HG02840 (cell line): ENCODE data around the gene ZNF280C.
A peak's percentile ranks its signal among the peaks of the same experiment; 100 is the strongest.
"Not testable (repeated sequence)": the region's sequence is repeated elsewhere in the genome, so short reads cannot be mapped to it uniquely, and the experiment has no call there.

ENCODE experiments used
- ATAC-seq: cut with Tn5 transposase; IDR thresholded peaks from one replicate; pipeline ENCODE4 v1.9.1; 2021; ENCODE audit warnings: mild to moderate bottlenecking, moderate library complexity, moderate number of reproducible peaks; ENCODE audit not compliant: unreplicated experiment, low FRiP score

Gene ZNF280C

DNA sequence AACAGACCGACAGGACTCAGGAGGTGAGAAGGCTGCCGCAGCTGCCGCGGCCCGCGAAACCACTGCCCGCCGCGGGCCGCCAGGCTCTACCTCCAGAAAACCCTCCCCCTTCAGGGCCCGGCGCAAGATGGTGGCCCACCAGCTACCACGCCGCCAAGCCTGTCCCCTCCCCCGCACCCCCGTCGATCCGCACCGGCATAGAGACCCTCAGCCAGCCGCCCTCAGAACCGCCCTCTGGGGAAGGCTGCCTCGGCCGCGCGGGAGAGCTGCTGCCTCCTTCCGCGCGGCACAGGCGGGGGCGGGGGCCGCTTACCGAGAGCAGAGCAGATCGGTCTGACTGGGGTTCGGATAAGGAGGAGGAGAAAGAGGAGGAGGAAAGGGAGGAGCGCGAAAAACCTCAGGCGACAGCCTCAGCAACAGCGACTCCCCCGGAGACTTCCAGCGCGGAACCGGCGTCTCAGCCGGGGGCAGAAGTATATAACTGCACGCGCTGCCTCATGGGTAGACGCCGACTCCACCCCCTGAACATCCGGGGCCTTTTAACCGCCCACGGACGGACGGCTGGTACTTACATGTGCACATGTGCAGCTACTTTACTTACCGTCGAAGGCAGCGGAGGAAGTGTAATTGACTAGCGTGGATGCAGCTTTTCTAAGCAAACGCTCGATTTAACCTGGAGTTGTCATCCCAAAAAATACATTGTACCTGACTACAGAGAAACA is at the start of gene ZNF280C:
Gene ZNF280C (minus strand): TSS at position 451 of the 722 bp plus-strand sequence. CDS start 8,450 bp downstream, outside the sequence.
- ATAC-seq, result peak; percentile 95

- ATAC-seq, result no peak
Observed at GRCh38 chrX:130304587-130305368, 36.1 kb upstream of the ZNF280C start.

DNA sequence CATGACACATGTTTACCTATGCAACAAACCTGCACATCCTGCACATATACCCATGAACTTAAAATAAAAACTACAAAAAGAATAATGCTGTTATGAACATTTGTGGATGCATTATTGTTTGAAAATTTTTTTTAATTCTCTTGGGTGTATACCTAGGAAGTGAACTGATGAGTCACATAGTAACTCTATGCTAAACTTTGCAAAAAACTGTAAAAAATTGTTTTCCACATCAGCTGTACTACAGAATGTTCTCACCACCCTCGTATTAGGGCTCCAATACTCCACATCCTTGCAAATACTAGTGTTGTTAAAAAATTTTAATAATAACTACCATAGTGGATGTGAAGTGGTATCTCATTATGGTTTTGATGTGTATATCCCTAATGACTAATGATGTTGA is 33.3 kb upstream of the ZNF280C start:
- ATAC-seq, result no peak

- no peak for ATAC-seq
Observed at GRCh38 chrX:130301405-130301804, 32.7 kb upstream of the ZNF280C start.

GRCh38 chrX:130300010-130300282 is 31.2 kb upstream of the ZNF280C start:
- ATAC-seq, result no peak

GRCh38 chrX:130299279-130300009 is 30.7 kb upstream of the ZNF280C start:
- no peak for ATAC-seq

DNA sequence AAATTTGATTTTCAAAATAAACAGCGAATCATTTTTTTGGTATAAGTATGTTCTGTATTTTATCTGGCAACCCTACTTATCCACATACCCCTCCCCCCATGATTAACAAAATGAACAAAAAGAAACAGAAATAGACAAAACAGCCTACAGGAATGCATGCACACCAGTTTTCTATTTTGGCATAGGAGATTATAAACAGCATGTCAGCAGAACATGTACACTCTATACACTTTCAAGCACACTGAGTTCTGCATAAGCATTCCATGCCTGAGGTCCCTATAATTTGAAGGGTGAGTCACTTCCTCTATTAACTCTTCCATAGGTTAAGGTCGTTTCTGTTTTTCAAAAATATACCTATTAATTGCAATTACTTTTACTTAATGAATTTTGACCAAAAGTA is 28.0 kb upstream of the ZNF280C start:
- ATAC-seq, result no peak

- ATAC-seq, result no peak
Observed at GRCh38 chrX:130296297-130296678, 27.6 kb upstream of the ZNF280C start.

GRCh38 chrX:130295519-130296296 is 27.0 kb upstream of the ZNF280C start:
- ATAC-seq, result no peak

DNA sequence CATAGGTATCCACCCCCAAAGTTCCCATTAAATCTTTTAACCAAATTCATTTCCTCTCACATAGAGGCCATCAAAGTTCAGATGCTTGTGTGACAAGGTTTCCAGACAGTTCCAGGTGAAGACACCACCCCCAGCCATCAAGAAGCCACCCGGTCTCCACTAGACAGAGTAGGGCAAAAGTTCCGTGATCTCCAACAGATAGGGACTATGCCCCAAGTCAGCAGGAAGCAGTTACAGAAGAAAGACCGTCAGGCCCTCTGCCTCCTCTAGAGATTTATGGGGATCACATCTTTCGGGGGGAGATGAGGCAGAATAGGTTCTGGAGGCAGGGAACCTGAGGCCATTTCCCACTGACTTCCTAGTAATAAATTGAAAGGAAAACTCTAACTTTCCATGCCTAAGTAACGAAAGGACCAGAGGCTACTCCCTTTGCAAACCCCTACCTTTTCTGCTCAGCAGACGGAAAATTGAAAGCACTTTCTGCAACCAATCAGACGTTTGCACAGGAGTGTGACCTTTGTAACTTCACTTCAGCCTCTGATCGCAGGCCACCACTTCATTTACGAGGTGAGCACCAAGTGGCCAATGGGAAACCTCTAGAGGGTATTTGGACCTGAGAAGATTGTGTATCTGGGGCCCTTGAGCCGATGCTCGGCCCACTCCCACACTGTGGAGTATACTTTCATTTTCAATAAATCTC is 18.5 kb upstream of the ZNF280C start:
- no peak for ATAC-seq

DNA sequence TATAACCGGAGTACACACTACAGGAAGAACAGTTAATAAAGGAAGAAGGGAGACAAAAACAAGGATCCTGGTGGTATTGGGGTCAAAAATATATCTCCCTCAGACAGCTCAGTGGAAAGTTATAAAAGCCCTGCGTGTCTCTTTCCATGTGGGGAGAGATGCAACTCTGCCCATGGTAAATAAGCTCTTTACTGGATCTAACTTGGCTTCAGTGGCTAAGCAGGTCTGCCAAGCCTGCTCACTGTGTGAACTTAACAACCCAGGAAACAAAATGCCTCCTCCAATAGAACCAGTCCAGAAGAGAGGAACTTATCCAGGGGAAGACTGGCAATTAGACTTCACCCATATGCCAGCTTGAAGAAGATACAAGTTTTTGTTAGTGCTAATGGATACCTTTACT is 17.0 kb upstream of the ZNF280C start:
- no peak for ATAC-seq

GRCh38 chrX:130285069-130285620 is 16.4 kb upstream of the ZNF280C start:
- no peak for ATAC-seq

GRCh38 chrX:130282151-130282550 is 13.5 kb upstream of the ZNF280C start:
- no peak for ATAC-seq

DNA sequence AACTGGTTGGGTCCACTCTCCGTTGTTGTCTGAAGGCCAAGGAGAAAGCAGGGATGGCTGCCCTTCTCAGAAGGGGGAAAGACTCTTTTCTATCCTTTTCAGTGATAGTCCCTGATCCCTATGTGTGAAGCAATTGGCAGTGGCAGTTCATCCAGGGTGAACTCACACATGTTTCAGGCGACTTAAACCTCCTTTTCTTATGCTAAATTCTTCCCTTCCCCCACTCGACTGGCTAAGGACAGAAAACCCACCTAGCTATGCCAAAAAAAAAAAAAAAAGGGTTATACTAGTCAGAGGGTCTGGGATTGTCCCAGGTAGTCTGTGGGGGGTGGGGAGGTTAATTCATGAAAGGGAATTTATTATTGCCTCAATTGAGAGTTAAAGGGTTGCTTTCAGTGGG is 12.2 kb upstream of the ZNF280C start:
- no peak for ATAC-seq

DNA sequence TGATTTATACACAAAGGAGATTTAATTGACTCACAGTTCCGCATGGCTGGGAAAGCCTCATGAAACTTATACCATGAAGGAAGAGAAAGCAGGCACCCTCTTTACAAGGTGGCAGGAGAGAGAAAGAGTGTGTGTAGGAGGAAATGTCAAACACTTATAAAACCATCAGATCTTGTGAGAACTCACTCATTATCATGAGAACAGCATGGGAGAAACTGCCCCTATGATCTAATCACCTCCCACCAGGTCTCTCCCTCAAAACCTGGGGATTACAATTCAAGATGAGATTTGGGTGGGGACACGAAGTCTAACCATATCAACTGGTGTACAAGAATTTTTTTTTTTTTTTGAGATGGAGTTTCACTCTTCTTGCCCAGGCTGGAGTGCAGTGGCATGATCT is 3.6 kb upstream of the ZNF280C start:
- not testable (repeated sequence) for ATAC-seq

GRCh38 chrX:130269391-130269790 is 692 bp upstream of the ZNF280C start:
- ATAC-seq, result not testable (repeated sequence)

GRCh38 chrX:130267956-130268448 is 697 bp downstream of the ZNF280C start:
- peak; percentile 7 for ATAC-seq

GRCh38 chrX:130264573-130264972 is 4.1 kb downstream of the ZNF280C start:
- no peak for ATAC-seq

- ATAC-seq, result no peak
Observed at GRCh38 chrX:130263016-130263415, 5.7 kb downstream of the ZNF280C start.

GRCh38 chrX:130262231-130262630 is 6.5 kb downstream of the ZNF280C start:
- ATAC-seq, result no peak
